Stimulated activated CD4-positive, alpha-beta T cell treated with anti-CD3 and anti-CD28 coated beads, Interleukin-4, amount 100 ng/mL, for 1 hour (primary cell): ENCODE data around the gene SCLY.

Experiments used
- DNase-seq: peaks from one replicate; pipeline ENCODE4 v3.0.0-alpha.2; 2020

Gene SCLY

DNA sequence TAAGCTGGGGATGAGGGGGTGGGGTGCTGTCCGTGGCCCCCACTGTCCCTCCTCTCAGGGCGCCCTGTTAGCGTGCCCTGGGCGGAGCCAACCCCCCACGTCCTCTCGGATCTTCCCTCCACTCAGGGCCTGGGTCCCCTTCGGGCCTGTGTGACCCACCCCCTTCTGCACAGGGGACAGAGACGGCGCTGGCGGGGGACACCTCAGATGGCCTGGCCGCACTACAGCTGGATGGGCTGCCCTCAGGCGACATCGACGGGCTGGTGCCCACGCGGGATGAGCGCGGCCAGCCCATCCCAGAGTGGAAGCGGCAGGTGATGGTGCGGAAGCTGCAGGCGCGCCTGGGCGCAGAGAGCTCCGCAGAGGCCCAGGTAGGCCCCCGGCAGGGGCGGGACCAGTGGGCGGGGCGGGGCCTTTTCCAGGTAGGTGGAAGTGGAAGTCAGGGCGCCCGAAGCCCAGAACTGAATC is 67.8 kb downstream of the SCLY start:
- no peak for DNase-seq

DNA sequence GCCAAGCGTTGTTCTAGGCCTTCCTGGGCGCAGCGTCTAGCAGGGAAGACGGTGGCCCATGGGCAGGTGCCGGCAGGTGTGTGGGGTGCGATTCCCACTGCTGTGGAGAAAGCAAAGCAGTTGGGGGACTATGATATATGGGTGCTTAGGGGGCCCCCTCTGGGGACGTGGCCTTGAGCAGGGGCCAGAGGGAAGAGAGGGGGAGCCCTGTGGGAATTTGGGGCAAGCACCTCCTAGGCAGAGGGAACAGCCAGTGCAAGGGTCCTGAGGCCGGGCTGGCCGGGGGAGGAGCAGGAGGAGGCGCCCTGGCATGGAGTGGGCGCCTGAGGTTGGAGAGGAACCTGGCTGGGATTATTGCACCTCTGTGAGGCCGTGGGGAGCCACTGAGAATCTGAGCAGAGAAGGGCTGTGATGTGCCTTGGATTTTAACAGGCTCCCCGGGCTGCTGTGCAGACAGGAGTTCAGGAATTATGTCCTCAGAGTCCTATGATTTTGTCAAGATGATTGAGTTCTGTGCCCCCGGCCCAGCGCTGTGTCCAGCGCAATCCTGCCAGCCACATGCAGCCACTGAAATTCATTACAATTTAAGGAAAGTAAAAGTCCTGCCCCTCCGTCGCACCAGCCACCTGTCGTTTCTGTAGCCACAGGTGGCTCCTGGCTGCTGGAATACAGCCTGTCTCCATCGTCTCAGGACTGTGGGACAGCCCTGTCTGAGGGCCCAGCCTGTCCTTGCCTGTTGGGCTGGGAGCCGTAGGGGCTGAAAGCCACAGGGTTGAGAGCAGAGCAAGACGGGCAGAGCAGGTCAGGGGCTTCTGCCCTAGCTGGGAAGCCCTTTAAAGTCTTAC is 68.6 kb downstream of the SCLY start:
- DNase-seq = no peak

- no peak for DNase-seq
Measured at GRCh38 chr2:238130111-238130695, 69.4 kb downstream of the SCLY start.

GRCh38 chr2:238130696-238131628 is 70.2 kb downstream of the SCLY start:
- no peak for DNase-seq

DNA sequence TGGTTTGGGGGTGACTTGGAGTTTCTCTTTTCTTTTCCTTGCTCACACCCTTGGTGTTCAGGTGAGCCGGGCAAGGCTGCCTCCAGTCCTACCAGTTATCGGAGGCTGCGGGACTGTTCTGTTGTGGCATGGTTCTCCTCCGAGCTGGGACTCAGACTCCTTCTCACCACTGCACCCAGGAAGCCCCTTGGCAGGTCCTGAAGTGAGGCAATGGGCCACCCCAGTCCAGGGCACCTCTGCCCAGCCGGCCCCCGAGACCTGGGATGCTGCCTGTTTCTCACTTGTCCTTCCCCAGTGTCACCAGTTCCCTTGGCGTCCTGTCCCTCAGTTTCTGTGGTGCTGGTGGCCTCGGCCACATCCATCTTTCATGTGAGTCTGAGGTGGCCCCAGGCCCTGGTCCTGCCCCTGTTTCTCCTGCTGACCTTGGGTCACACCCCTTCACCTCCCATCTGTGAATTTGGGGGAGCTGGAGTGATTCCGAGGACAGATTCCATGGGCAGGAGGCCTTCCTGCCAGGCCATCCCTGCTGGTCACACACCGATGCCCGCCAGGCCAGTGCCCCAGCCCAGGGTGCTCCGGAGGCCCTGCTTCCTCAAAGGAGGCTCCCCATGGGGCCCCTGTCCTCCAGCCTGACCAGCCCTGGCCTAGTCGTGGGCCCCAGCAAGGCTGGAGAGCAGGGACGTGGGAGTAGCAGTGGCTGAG is 71.1 kb downstream of the SCLY start:
- DNase-seq = no peak

GRCh38 chr2:238132463-238133450 is 72.0 kb downstream of the SCLY start:
- DNase-seq = no peak

- no peak for DNase-seq
Measured at GRCh38 chr2:238133499-238134392, 72.9 kb downstream of the SCLY start.

- no peak for DNase-seq
Measured at GRCh38 chr2:238134393-238134785, 73.6 kb downstream of the SCLY start.

DNA sequence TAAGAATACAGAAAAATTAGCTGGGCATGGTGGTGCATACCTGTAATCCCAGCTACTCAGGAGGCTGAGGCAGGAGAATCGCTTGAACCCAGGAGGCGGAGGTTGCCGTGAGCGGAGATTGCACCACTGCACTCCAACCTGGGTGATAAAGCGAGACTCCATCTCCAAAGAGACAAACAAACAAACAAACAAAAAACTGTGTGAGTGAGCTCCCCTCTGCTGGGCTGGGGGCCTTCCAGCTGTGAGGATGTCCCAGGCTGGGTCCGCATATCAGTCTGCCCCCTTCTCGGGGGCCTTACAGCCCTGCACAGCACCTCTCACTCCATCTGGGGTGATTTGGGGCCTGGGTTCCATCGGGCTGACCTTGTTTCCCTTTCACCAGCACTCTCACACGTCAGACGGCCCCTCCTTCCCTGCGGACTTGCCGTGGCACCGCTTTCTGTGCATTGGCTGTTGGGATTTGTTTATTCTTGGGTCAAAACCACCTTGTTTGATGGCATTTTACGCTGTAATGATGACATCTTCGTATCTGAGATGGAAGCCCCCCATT is 74.9 kb downstream of the SCLY start:
- DNase-seq = no peak

DNA sequence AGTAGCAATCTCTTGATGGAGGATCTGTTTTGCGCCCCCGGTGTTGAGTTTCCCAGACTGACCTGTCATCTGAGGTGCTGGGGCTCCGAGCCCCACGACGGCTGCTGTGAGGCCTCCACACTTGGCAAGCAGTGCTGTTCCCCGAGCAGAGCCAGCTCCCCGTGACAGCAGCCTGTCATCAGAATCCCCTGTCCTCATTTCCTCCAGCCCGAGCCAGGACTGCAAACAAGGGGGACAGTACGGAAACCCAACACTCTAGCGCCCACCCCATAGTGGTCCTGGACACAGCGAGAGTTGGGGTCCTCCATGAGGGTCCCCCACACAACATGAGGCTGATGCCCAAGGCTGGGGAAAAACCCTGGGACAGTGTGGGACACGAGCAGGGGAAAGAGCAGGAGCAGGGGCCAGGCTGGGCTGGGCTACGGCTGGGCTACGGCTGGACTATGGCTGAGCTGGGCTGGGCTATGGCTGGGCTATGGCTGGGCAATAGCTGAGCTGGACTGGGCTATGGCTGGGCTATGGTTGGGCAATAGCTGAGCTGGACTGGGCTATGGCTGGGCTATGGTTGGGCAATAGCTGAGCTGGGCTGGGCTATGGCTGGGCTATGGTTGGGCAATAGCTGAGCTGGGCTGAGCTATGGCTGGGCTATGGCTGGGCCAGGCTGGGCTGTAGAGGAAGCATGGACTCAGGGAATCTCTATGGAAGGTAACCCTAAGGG is 76.2 kb downstream of the SCLY start:
- no peak for DNase-seq

GRCh38 chr2:238137885-238138284 is 77.1 kb downstream of the SCLY start:
- no peak for DNase-seq

DNA sequence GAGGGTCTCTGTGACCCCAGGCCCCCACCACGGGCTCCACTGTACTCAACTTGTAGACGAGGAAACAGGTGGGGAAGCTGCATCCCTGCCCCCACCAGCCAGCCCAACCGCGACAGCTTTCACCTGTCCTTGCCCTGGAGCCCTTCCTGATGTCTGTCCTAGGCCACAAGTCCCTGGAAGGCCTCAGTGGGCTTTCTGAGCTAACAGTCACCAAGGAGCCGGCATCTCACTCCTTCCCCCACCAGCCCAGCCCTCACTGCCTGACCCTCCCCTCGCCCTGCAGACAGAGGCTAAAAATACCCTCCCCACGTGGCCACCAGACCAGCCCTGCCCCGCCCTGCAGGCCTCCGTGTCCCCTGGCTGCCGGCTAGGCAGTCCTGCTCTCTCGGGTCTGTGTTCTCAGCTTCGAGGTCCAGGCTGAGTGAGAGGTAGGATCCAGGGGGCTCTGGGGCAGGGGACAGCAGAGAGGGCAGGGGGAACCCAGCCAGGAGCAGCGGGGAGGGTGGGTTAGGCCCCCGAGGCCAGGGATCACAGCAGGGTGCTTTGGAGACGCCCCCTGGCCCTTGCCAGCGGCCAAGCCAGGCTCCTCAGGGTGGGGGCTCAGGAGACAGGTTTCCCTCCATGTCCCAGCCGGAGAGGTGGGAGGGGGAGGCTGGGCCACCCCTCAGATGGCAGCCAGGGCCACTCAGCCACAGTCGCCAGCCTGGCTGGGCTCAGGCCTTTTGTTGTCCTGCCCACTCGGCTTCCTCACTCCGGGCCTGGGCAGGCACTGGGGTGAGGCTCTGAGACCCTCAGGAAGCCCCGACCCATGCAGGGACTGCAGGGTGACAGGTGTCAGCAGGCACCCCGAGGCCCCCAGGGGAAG is 77.8 kb downstream of the SCLY start, which contains the start of gene KLHL30:
Gene KLHL30 (plus strand): TSS at position 338 of the 865 bp plus-strand sequence. CDS start 2,087 bp downstream, outside the sequence.
- no peak for DNase-seq

DNA sequence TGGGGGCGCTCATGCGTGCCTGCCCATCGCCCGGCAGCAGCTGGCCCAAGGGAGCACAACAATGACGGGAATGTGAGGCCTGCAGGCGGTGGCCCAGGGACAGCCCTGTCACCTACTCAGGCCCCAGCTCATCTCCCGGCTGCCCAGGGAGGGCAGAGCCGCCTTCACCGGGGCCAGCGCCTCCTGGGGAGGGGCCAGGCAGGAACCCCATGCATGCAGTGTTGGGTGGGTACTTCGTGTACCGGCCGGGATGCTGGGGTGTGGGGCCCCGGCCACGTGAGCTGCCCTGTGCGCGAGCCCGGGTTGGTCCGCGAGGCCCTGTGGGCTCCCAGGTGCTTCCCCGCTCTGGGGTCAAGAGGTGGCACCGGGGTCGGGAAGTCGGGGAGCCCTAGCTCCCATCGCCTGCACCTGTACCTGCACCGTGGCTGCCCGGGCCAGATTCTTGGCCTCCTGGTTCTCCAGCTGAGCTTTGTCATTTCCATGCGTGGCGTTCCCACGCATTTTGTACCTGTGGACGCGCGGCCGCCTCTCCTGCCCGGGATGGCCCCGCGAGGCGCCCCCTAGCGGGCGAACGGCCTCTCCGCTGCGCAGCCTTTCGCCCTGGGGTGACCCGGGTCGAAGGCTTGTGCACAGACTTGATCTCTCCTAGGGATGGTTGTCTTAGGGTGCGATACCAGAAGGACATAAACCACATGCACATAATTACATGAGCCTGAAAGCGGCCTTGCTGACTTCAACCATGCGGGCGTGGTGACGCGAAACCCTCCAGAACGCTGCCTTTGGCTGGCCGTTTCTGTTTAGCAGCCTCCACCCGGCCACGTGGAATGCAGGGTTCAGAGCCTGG is 78.6 kb downstream of the SCLY start:
- peak; percentile 36 for DNase-seq

DNA sequence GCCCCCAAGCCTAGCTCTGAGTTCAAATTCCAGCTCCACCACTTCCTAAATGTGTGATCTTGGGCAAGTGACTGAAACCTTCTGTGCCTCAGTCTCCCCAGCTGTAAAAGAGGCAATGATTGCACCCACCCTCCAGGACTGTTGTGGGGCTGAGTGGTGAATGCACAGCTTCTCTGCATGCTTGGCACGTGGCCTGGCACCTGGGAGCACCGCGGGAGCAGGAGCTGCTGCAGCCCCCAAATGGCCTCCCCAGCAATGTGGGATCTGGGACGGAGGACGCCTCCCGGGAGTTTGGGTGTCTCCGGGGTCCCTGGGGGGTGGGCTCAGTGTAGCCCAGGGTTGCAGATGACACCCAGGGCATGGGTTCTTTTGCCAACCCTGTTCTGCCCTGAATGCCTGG is 79.2 kb downstream of the SCLY start:
- no peak for DNase-seq

- DNase-seq = no peak
Measured at GRCh38 chr2:238140721-238141540, 80.1 kb downstream of the SCLY start.
